ENCODE results near the gene SRP68. TPM values are rescaled to one million over a fixed set of nuclear protein-coding genes. Genes with fewer than 3 reads are reported as not detected.
"Not testable (repeated sequence)": the region's sequence is repeated elsewhere in the genome, so short reads cannot be mapped to it uniquely, and the experiment has no call there.

Gene SRP68
- total RNA-seq, 1 experiment from 2014 or later, result 29.3 TPM

GRCh38 chr17:76046064-76046463 lies 26.3 kb downstream of the SRP68 start:
- DNase-seq (ENCODE audit: low read depth), result no peak

- DNase-seq (ENCODE audit: low read depth), result not testable (repeated sequence)
Observed at GRCh38 chr17:76044475-76045007, 27.8 kb downstream of the SRP68 start.

DNA sequence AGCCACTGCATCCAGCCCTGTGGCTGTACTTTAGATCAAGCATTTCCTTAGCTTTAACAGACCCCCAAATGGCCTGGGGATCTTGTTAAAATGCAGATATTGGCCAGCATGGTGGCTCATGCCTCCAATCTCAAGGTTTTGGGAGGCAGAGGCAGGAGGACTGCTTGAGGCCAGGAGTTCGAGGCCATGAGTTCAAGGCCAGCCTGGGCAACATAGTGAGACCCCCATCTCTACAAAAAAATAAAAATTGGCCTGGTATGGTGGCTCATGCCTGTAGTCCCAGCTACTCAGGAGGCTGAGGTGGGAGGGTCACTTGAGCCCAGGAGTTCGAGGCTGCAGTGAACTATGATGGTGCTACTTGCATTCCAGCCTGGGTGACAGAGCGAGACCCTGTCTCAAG lies 29.4 kb downstream of the SRP68 start:
- not testable (repeated sequence) for DNase-seq (ENCODE audit: low read depth)

DNA sequence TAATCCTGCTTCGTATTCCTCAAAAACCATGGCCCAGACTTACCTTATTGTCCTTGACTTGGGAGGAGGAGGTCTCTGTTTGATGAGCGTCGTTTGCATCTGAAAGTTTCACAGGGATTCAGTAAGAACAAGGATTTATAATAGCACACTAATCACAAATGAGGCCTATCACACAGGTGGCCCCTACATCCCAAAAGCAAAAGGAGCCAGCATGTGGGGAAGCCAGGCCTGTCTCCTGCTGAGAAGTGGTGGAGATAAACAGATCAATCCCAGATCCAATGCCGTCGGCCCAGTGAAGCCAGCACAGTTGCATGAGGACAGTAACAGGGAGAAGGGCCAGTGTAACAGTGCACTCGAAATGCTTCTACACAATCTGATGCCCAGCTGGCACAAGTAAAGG lies 31.9 kb downstream of the SRP68 start:
- no peak for DNase-seq (ENCODE audit: low read depth)

- no peak for DNase-seq (ENCODE audit: low read depth)
Observed at GRCh38 chr17:76039121-76039520, 33.2 kb downstream of the SRP68 start.

DNA sequence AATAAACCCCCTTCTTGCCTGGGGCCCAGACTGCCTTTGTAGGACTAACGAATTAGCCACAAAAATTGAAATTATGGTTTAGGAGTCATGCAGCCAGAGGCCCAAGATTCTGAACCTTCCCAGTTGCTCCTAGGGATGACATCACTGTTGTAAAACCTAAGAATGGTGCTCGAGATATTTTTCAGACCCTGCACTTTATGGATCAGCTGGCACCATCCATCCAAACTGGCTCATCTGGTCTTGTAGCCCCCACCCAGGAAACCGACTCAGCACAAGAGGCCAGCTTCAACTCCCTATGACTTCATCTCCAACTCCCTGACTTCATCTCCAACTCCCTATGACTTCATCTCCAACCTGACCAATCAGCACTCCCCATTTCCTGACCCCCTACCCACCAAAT lies 34.3 kb downstream of the SRP68 start:
- DNase-seq (ENCODE audit: low read depth), result peak; percentile 25

DNA sequence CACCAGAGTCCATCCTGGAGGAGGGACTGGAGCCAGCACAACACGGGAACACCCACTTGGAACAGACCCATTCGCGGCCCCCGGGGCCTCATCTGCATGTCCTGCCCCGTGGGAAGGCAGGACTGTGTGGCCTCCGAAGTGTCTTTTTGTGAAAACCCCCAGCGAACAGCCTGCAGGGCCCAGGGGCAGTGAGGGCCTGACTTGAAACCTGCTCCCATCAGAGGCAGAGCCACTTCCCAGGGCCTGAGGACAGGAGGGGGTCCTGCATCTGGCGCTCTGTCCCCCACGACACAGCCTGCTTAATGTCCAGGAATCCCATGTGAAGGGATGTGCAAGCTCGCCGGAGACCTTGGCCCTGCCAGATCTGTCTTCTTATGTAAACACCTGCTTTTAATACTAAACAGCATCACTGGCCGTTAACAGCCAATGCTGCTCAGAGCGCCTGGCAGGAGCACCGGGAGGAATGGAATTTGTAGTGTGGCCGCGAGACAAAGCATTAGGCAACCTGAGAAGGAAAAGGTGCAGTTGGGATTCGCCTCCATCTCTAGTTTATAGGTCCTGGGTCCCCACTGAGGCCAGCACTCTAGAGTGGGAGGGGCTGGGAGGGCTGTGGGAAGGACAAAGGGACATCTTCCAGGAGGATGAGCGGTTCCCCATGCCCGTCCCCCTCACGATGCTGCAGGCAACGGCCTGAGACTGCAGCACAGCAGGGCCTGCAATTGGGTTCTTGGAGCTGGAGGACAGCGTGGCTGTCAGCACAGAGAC lies 35.6 kb downstream of the SRP68 start:
- no peak for DNase-seq (ENCODE audit: low read depth)

GRCh38 chr17:76034428-76035350 lies 37.6 kb downstream of the SRP68 start:
- no peak for DNase-seq (ENCODE audit: low read depth)

DNA sequence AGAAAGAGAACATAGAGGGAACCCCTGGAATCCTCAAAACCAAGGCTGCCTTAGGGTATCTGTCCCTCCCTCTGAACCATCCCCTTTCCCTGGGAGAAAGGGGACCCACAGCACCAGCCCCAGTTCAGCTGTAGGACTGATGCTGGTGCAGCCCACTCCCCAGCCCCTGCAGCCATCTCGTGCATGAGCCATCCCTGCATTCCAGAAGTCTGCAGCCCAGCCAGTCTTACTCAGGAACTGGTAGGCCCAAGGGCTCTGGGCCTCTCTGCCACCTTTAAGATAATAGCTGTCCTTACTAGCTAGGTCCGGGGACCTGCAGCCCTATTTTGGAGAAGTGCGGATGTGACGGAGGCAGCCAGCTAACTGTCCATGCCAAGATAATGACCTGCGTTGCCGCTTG lies 39.2 kb downstream of the SRP68 start:
- DNase-seq (ENCODE audit: low read depth), result no peak

DNA sequence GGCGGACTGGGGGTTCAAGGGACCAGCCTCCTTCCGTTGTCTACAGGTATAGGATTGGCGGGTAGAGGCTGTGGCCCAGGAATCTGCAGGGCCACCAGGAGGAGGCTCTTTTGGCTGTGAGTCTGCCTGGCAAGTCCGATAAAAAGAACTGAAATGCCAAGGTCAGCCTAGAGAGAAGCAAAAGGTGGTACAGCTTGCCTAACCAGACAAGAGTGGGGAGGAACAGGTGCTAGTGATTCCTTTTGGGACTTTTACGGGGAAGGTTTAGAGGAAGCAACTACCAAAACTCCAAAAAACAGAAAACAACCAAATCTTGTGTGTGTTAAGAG lies 39.6 kb downstream of the SRP68 start:
- DNase-seq (ENCODE audit: low read depth), result no peak

GRCh38 chr17:76032073-76032779 lies 40.1 kb downstream of the SRP68 start:
- no peak for DNase-seq (ENCODE audit: low read depth)

- no peak for DNase-seq (ENCODE audit: low read depth)
Observed at GRCh38 chr17:76027159-76027839, 45.0 kb downstream of the SRP68 start, which contains the start of gene EVPL. EVPL (minus strand) TSS chr17:76027306; CDS start chr17:76027198, 108 bp downstream.

- no peak for DNase-seq (ENCODE audit: low read depth)
Observed at GRCh38 chr17:76026714-76027158, 45.6 kb downstream of the SRP68 start.

- DNase-seq (ENCODE audit: low read depth), result no peak
Observed at GRCh38 chr17:76025294-76025693, 47.0 kb downstream of the SRP68 start.

- DNase-seq (ENCODE audit: low read depth), result no peak
Observed at GRCh38 chr17:76024353-76024752, 48.0 kb downstream of the SRP68 start.

DNA sequence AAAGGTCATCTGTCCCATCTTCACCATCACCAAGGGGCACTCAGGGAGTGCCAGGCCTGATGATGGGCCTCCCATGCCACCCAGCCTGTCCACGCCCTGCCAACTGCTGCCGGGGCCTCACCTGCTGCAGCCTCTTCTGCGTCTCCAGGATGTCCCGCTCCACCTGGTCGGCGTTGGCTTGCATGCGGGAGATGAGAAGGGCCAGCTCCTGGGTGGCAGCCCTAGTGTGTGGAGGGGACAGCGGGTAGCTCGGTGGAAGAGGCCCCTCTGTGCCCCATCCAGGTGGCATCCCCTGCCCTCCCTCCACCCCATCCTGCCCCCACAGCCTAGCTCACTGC lies 48.4 kb downstream of the SRP68 start:
- DNase-seq (ENCODE audit: low read depth), result no peak

DNA sequence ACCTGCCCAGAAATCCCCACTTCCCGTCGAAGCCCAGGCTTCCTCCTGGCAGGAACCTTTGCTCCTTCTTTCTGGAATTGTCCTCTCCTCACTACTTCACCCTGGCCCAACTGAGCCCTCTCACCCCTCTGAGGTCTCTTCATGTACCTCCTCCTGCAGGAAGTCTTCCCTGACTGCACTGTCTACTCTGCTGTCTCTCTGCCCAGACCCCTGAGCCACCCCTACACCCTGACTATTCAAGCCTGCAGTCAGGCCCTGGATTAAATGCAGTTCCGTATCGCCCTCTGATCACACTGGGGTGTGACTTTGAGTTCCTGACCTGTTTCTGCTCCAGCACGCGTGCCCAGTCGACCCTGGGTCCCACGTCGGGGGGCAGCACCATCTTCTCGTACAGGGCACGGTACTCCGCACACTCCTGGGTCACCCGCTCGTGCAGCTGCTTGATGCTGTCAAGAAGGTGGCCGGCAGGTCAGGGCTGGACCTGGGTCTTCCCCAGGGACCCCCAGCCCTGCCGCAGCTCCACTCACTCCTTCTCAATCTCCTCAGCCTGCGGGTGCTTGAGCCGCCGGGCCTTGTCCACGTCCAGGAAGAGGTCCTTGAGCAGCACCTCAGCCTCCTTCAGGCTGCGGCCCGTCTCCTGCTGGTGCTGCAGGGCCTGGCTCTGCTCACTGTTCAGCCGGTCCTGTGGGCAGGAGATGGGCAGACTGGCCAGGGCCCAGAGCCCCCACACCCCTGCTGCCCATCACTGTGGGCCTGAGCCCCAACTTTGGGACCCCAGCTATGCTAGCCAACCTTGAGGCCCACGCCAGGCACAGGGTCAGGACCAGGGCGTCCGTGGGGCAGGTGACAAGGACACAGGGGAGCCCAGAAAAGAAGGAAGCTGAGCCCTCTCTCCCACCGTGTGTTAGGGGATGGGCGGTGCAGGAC lies 49.1 kb downstream of the SRP68 start:
- DNase-seq (ENCODE audit: low read depth), result no peak

DNA sequence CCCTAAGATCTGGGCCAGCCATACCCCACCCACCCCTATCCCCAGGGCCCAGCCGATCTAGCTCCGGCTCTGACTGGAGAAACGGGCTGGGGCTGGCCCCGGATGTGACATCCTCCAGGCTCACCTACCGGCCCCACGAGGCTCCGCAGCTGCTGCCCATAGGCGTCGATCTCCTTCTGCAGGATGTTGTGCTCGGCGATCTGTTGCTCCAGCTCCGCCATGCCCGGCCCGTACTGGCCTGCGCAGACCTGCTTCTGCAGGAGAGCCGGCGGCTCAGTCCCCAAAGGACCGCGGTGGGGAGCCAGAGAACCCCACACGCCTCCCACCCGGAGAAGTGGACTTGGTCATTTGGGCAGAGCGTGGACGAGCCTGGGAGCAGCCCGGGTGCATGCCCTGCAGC lies 50.0 kb downstream of the SRP68 start:
- DNase-seq (ENCODE audit: low read depth), result no peak

GRCh38 chr17:76019833-76020467 lies 52.4 kb downstream of the SRP68 start:
- no peak for DNase-seq (ENCODE audit: low read depth)

GRCh38 chr17:76018801-76019200 lies 53.5 kb downstream of the SRP68 start:
- DNase-seq (ENCODE audit: low read depth), result no peak
